ENCODE results near the gene IGFN1. TPM values are rescaled to one million over a fixed set of nuclear protein-coding genes. Genes with fewer than 3 reads are reported as not detected.

Gene IGFN1
- polyA plus RNA-seq, 1 of the 3 experiments (the other 2 are of a cell fraction) = 0.18 TPM

- CTCF ChIA-PET = interaction anchor here (1.2 kb wide), 1 partner anchor 167 kb away, joined by 3 read pairs; no protein-coding TSS in a partner anchor
- Histone ChIP-seq H3K9me2 (no peaks in the 10 kb centered on the region), H3K27ac (ENCODE audit: low read depth in 2 of 2, low read length in 1 of 2) (no peak overlapping the region), H3K27me3 (ENCODE audit: insufficient read depth) (no peaks in the 10 kb centered on the region), H2AFZ (ENCODE audit: low read depth) (no peak overlapping the region), H3F3A (replicated peaks; ENCODE audit: insufficient read depth) (no peaks in the 10 kb centered on the region), H4K20me1 (ENCODE audit: insufficient read depth) (no peaks in the 10 kb centered on the region), H3K36me3 (replicated peaks in 1 of 2; ENCODE audit: control insufficient read depth in 1 of 2, insufficient read depth in 2 of 2, low read length in 1 of 2) (no peaks in the 10 kb centered on the region), H3K4me2 (no peak overlapping the region), H3K4me3 (ENCODE audit: low read depth in 2 of 2, low read length in 1 of 2) (no peak overlapping the region), H3K4me1 (ENCODE audit: control insufficient read depth in 1 of 2, insufficient read depth in 2 of 2, low read depth in 1 of 2, low read length in 1 of 2) (peaks cover 4 to 17% of the 10 kb centered on the region in 2 experiments; a peak in 2 of 4 replicates), H3K79me2 (ENCODE audit: insufficient read depth) (no peaks in the 10 kb centered on the region), H3K9ac (no peak overlapping the region), H3K9me3 (no peaks in the 10 kb centered on the region)
- WGBS (ENCODE audit: low lambda C conversion rate) = 83% methylated on average over 1 of the region's 6 CpGs
- TF ChIP-seq JUND (IDR thresholded peaks at IDR 0.05) (no peak), NRF1 (IDR thresholded peaks at IDR 0.05; ENCODE audit: low read depth, low read length) (no peak), RFX5 (IDR thresholded peaks at IDR 0.05; ENCODE audit: low read length) (no peak), YY1 (IDR thresholded peaks at IDR 0.05; ENCODE audit: low read depth) (no peak), IRF3 (IDR thresholded peaks at IDR 0.05; ENCODE audit: low read depth, low read length) (no peak), FOSL2 (IDR thresholded peaks at IDR 0.05; ENCODE audit: borderline replicate concordance, low read depth) (no peak), TAF1 (IDR thresholded peaks at IDR 0.05; ENCODE audit: borderline replicate concordance, low read depth, low read length) (no peak), ELF1 (IDR thresholded peaks at IDR 0.05) (no peak), CHD2 (IDR thresholded peaks at IDR 0.05; ENCODE audit: low read length, partially characterized antibody) (no peak), MXI1 (IDR thresholded peaks at IDR 0.05; ENCODE audit: low read depth, low read length) (no peak), GATA2 (CRISPR knock-in tag; IDR thresholded peaks at IDR 0.05) (no peak), POLR2AphosphoS5 (IDR thresholded peaks at IDR 0.05; ENCODE audit: low read depth, low read length) (no peak), ZBTB33 (IDR thresholded peaks at IDR 0.05; ENCODE audit: borderline replicate concordance, low read depth) (no peak)
- POLR2A ChIA-PET = no interaction called here
- no peak for DNase-seq
Measured at GRCh38 chr1:201194046-201194445, 3.4 kb downstream of the IGFN1 start.

DNA sequence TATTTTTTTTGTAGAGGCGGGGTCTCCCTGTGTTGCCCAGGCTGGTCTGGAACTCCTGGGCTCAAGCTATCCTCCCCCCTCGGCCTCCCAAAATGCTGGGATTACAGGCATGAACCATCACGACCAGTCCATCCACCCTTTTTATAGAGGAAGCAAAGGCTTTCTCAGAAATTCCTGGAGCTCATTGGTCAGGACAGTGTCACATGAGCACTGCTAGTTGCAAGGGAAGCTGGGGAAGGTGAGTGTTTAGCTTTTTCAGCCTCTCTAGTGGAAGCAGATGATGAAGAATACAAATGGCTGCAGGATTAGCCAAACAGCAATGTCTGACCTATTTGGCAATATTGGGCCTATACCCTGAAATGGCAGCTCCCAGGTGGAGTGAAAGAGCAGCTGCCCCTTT is 8.0 kb downstream of the IGFN1 start:
- TF ChIP-seq, protein P1, sequence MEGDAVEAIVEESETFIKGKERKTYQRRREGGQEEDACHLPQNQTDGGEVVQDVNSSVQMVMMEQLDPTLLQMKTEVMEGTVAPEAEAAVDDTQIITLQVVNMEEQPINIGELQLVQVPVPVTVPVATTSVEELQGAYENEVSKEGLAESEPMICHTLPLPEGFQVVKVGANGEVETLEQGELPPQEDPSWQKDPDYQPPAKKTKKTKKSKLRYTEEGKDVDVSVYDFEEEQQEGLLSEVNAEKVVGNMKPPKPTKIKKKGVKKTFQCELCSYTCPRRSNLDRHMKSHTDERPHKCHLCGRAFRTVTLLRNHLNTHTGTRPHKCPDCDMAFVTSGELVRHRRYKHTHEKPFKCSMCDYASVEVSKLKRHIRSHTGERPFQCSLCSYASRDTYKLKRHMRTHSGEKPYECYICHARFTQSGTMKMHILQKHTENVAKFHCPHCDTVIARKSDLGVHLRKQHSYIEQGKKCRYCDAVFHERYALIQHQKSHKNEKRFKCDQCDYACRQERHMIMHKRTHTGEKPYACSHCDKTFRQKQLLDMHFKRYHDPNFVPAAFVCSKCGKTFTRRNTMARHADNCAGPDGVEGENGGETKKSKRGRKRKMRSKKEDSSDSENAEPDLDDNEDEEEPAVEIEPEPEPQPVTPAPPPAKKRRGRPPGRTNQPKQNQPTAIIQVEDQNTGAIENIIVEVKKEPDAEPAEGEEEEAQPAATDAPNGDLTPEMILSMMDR (IDR thresholded peaks at IDR 0.05) = no peak
- TF ChIP-seq USF1 (IDR thresholded peaks at IDR 0.05; ENCODE audit: borderline replicate concordance, low read depth) (no peak), EP300 (IDR thresholded peaks at IDR 0.05; ENCODE audit: borderline replicate concordance in 1 of 2, low read depth in 1 of 2, low read length in 1 of 2) (no peak)
- 84% methylated on average over 3 of the region's 3 CpGs for WGBS (ENCODE audit: low lambda C conversion rate)
- CTCF ChIA-PET = interaction anchor here (1.1 to 3.6 kb wide), 5 partner anchors 13 to 163 kb away, joined by 3 to 15 read pairs (median 3); no protein-coding TSS in a partner anchor

More for the DNA sequence above, 8.0 kb downstream of the IGFN1 start:
- Histone ChIP-seq H2AFZ (ENCODE audit: low read depth) (no peak overlapping the region), H3F3A (replicated peaks; ENCODE audit: insufficient read depth) (no peaks in the 10 kb centered on the region), H3K27me3 (ENCODE audit: insufficient read depth) (peaks cover 3% of the 10 kb centered on the region; the same call in 1 of the 2 replicates), H4K20me1 (ENCODE audit: insufficient read depth) (no peaks in the 10 kb centered on the region), H3K9ac (no peak overlapping the region), H3K36me3 (replicated peaks in 1 of 2; ENCODE audit: control insufficient read depth in 1 of 2, insufficient read depth in 2 of 2, low read length in 1 of 2) (no peaks in the 10 kb centered on the region), H3K27ac (ENCODE audit: low read depth in 2 of 2, low read length in 1 of 2) (no peak overlapping the region), H3K9me3 (no peaks in the 10 kb centered on the region), H3K4me2 (no peak overlapping the region), H3K4me1 (ENCODE audit: control insufficient read depth in 1 of 2, insufficient read depth in 2 of 2, low read depth in 1 of 2, low read length in 1 of 2) (no peaks in the 10 kb centered on the region), H3K79me2 (ENCODE audit: insufficient read depth) (no peaks in the 10 kb centered on the region), H3K4me3 (ENCODE audit: low read depth in 2 of 2, low read length in 1 of 2) (no peak overlapping the region), H3K9me2 (no peaks in the 10 kb centered on the region)
- no peak for DNase-seq
- POLR2A ChIA-PET = no interaction called here
